Upper lobe of right lung (tissue), 1 donor: ENCODE data around the gene ITGAD. TPM values are rescaled to one million over a fixed set of nuclear protein-coding genes. Genes with fewer than 3 reads are reported as not detected.

Experiments used
- ATAC-seq: fragments of 200-7000 bp; cut with Tn5 transposase; one replicate; pipeline ENCODE4 v1.9.1; 2020; ENCODE audit warnings: mild to moderate bottlenecking, moderate library complexity
- DNase-seq: peaks from one replicate; pipeline ENCODE4 v3.0.0-alpha.2; 2020
- H3K27ac ChIP-seq: fragments of 200-600 bp; one replicate; pipeline ENCODE4 v1.8.0; 2022
- H3K27me3 ChIP-seq: fragments of 200-600 bp; one replicate; pipeline ENCODE4 v1.8.0; 2022; ENCODE audit warnings: mild to moderate bottlenecking
- H3K36me3 ChIP-seq: fragments of 200-600 bp; one replicate; pipeline ENCODE4 v1.8.0; 2022
- H3K4me1 ChIP-seq: fragments of 200-600 bp; one replicate; pipeline ENCODE4 v1.8.0; 2022
- H3K4me3 ChIP-seq: fragments of 200-600 bp; one replicate; pipeline ENCODE4 v1.8.0; 2022; ENCODE audit warnings: mild to moderate bottlenecking
- H3K9me3 ChIP-seq: fragments of 200-600 bp; one replicate; pipeline ENCODE4 v1.8.0; 2022
- intact Hi-C: fragments of 100-400 bp; cut with DNase I; formaldehyde crosslinking; loops from one replicate; pipeline ENCODE4 v1.11.0; 2022
- total RNA-seq: library from RNA; stranded (reverse); fragmentation: NEBNext Ultra II Directional; extraction: Animal tissue kit (Norgen Biotek cat#: 25700); gene quantifications from one replicate; pipeline ENCODE4 v1.2.1, GENCODE V29; 2021
- TF ChIP-seq, protein P1 (sequence below): fragments of 200-600 bp; IDR thresholded peaks from one replicate; pipeline ENCODE4 v1.8.0; 2022; ENCODE audit warnings: antibody characterized with exemption
- donor health status: DM: no; HTN: yes; CAD: no; lungs with severe emphysema.

The ITGAD gene
- total RNA-seq, 1 donor from 2014 or later = 0.20 TPM

DNA sequence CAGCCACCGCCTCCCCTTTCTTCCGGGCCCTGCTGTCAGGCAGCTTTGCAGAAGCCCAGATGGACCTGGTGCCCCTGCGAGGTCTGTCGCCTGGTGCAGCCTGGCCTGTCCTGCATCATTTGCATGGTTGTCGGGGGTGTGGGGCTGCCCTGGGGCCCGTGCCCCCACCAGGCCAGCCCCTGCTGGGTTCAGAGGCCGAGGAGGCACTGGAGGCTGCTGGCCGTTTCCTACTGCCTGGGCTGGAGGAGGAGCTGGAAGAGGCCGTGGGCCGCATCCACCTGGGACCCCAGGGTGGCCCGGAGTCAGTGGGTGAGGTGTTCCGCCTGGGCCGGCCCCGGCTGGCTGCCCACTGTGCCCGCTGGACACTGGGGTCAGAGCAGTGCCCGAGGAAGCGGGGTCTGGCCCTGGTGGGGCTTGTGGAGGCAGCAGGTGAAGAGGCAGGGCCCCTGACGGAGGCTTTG is 73.3 kb downstream of the ITGAD start:
- intact Hi-C loops = no loop called here
- H3K4me3 ChIP-seq = no peak overlapping the region
- H3K36me3 ChIP-seq = peaks cover 29% of the 10 kb centered on the region
- TF ChIP-seq, protein P1, sequence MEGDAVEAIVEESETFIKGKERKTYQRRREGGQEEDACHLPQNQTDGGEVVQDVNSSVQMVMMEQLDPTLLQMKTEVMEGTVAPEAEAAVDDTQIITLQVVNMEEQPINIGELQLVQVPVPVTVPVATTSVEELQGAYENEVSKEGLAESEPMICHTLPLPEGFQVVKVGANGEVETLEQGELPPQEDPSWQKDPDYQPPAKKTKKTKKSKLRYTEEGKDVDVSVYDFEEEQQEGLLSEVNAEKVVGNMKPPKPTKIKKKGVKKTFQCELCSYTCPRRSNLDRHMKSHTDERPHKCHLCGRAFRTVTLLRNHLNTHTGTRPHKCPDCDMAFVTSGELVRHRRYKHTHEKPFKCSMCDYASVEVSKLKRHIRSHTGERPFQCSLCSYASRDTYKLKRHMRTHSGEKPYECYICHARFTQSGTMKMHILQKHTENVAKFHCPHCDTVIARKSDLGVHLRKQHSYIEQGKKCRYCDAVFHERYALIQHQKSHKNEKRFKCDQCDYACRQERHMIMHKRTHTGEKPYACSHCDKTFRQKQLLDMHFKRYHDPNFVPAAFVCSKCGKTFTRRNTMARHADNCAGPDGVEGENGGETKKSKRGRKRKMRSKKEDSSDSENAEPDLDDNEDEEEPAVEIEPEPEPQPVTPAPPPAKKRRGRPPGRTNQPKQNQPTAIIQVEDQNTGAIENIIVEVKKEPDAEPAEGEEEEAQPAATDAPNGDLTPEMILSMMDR = no peak
- DNase-seq (no peak), ATAC-seq (no peak)
- H3K9me3 ChIP-seq = no peaks in the 10 kb centered on the region
- peaks cover 6% of the 10 kb centered on the region for H3K4me1 ChIP-seq
- H3K27ac ChIP-seq = no peak overlapping the region
- no peaks in the 10 kb centered on the region for H3K27me3 ChIP-seq

DNA sequence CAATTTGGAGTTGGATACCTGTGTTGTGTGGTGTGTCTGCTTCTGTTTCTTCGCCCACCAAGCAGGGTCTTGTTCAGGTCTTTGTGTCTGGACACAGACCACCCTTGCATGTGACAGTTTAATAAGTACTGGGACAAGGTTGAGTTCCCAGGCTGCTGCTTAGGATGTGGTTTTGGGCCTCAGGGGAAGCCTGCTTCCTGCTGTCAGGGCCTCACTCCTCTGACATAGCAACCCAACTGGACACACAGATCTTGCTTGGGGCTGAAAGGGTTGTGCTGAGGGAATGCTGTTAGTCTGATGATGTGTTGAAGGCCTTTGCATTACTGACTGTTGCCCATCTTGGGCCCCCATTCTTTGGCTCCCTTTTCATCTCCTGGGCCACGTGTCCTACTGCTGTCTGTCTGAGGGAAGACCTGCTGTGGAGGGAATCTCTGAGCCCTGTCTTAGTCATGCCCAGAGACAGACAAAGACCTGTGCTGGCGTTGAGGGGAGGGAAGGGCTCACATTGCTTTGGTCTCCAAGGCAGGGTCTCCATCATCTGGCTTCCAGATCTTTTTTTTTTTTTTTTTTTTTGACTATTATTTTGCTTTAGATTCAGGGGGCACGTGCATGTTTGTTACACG is 74.1 kb downstream of the ITGAD start:
- DNase-seq = no peak
- Histone ChIP-seq H3K27me3 (no peaks in the 10 kb centered on the region), H3K9me3 (no peaks in the 10 kb centered on the region), H3K27ac (no peak overlapping the region), H3K36me3 (peaks cover 24% of the 10 kb centered on the region), H3K4me3 (no peak overlapping the region), H3K4me1 (peaks cover 6% of the 10 kb centered on the region)
- TF ChIP-seq, protein P1 = no peak
- intact Hi-C loops = no loop called here
- ATAC-seq = no peak

DNA sequence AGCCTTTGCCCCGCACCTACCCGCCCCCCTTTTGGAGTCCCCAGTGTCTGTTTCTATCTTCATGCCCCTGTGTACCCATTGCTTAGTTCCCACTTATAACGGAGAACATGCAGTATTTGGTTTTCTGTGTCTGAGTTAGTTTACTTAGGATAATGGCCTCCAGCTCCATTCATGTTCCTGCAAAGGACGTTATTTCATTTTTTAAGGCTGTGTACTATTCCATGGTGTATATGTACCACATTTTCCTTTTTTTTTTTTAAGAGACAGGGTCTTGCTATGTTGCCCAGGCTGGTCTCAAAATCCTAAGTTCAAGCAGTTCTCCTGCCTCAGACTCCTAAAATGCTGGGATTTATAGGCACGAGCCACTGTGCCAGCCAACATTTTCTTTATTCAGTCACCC is 74.7 kb downstream of the ITGAD start:
- Histone ChIP-seq H3K4me3 (no peak overlapping the region), H3K36me3 (peaks cover 19% of the 10 kb centered on the region), H3K27ac (no peak overlapping the region), H3K4me1 (peaks cover 10% of the 10 kb centered on the region), H3K27me3 (no peaks in the 10 kb centered on the region), H3K9me3 (no peaks in the 10 kb centered on the region)
- TF ChIP-seq, protein P1 = no peak
- no peak for DNase-seq
- no peak for ATAC-seq
- intact Hi-C loops = no loop called here

DNA sequence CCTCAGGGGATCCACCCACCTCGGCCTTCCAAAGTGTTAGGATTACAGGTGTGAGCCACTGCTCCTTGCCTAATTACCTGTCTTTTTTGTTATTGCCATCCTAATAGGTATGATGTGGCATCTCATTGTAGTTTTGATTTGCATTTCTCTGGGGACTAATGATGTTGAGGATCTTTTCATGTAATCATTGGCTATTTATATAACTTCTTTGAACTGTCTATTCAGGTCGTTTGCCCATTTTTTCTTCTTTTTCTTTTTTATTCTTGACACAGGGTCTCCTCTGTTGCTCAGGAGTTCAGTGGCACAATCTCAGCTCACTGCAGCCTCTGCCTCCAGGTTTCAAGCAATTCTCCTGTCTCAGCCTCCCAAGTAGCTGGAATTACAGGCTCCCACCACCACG is 77.5 kb downstream of the ITGAD start:
- DNase-seq = no peak
- H3K27ac ChIP-seq = peak overlapping the region; percentile 86
- no peaks in the 10 kb centered on the region for H3K27me3 ChIP-seq
- peaks cover 10% of the 10 kb centered on the region for H3K4me1 ChIP-seq
- TF ChIP-seq, protein P1 = no peak
- H3K9me3 ChIP-seq = no peaks in the 10 kb centered on the region
- H3K36me3 ChIP-seq = peaks cover 13% of the 10 kb centered on the region
- no peak overlapping the region for H3K4me3 ChIP-seq
- no peak for ATAC-seq
- intact Hi-C loops = no loop called here

DNA sequence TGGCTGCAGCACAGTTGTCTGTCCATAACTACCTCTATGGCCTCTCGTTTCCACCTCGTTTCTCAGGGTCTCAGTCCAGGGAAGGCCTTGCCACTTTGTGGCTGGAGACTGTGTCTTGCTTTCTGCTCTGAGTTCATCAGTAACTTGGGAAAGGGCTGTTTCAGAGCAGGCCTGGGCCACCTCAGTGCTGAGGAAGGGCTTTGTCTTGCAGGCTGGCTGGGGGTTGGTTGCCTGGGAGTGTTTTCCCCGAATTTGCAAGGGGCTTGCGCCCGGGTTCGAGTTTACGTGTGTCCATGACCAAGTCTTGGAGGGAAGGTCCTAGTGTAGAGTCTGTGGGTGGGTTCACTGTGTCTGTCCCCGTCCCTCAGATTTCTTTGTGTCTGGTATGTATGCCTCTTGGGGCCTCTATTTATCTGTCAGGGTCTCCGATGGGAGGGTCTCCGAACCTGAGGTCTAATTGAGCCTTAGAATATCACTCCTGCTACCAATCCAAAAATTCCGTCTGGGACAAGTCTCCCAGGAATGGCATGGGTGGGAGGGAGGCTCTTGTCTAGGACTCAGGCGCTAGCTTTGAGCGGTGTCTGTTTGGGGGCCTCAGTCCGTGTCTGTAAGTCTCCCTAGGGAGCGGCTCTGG is 78.2 kb downstream of the ITGAD start:
- H3K27me3 ChIP-seq = no peaks in the 10 kb centered on the region
- H3K4me1 ChIP-seq = peaks cover 10% of the 10 kb centered on the region
- H3K36me3 ChIP-seq = peaks cover 13% of the 10 kb centered on the region
- H3K4me3 ChIP-seq = peak overlapping the region; percentile 62
- TF ChIP-seq, protein P1 = no peak
- ATAC-seq (no peak), DNase-seq (no peak)
- intact Hi-C loops = no loop called here
- no peaks in the 10 kb centered on the region for H3K9me3 ChIP-seq
- H3K27ac ChIP-seq = peak overlapping the region; percentile 86
